H9 (cell line): Measurements from ENCODE around the gene IPO11. TPM values are rescaled to one million over a fixed set of nuclear protein-coding genes. Genes with fewer than 3 reads are reported as not detected.

Source experiments
- DNase-seq: peaks from one replicate; pipeline ENCODE4 v3.0.0-alpha.2; 2017
- H2AFZ ChIP-seq: one replicate; pipeline ENCODE4 v1.6.1; 2013; ENCODE audit warnings: mild to moderate bottlenecking, low read length, control low read depth, moderate library complexity
- H2AK5ac ChIP-seq: 2 replicates; pipeline ENCODE4 v1.6.1; 2013; ENCODE audit warnings: low read length, control low read depth, mixed read lengths; ENCODE audit not compliant: insufficient read length
- H2BK120ac ChIP-seq: one replicate; pipeline ENCODE4 v1.6.1; 2013; ENCODE audit warnings: low read depth, mild to moderate bottlenecking, low read length, control low read depth, inconsistent platforms; ENCODE audit not compliant: poor library complexity, severe bottlenecking
- H2BK12ac ChIP-seq: 2 replicates; pipeline ENCODE4 v1.6.1; 2013; ENCODE audit warnings: low read length, control low read depth, mixed read lengths, low read depth; ENCODE audit not compliant: insufficient read length
- H2BK15ac ChIP-seq: 2 replicates; pipeline ENCODE4 v1.6.1; 2013; ENCODE audit warnings: low read depth, low read length, control low read depth
- H2BK20ac ChIP-seq: one replicate; pipeline ENCODE4 v1.6.1; 2013; ENCODE audit warnings: low read depth, mild to moderate bottlenecking, low read length, control low read depth, inconsistent platforms; ENCODE audit not compliant: poor library complexity, severe bottlenecking
- H2BK5ac ChIP-seq: 2 replicates; pipeline ENCODE4 v1.6.1; 2013; ENCODE audit warnings: low read length, control low read depth, mixed read lengths; ENCODE audit not compliant: insufficient read length
- H3K14ac ChIP-seq: 2 replicates; pipeline ENCODE4 v1.6.1; 2013; ENCODE audit warnings: low read length, control low read depth; ENCODE audit not compliant: insufficient read depth
- H3K18ac ChIP-seq: 2 replicates; pipeline ENCODE4 v1.6.1; 2013; ENCODE audit warnings: low read depth, mild to moderate bottlenecking, mixed read lengths, low read length, control low read depth; ENCODE audit not compliant: insufficient read length
- H3K23ac ChIP-seq: 2 replicates; pipeline ENCODE4 v1.6.1; 2013; ENCODE audit warnings: low read length, control low read depth, mixed read lengths, low read depth; ENCODE audit not compliant: insufficient read length
- H3K23me2 ChIP-seq: 2 replicates; pipeline ENCODE4 v1.6.1; 2013; ENCODE audit warnings: low read depth, mild to moderate bottlenecking, mixed read lengths, low read length, control low read depth; ENCODE audit not compliant: insufficient read length, poor library complexity, severe bottlenecking
- H3K27ac ChIP-seq: 2 replicates; pipeline ENCODE4 v1.5.1; 2013; ENCODE audit warnings: low read length, control low read depth, mixed read lengths, low read depth; ENCODE audit not compliant: insufficient read length
- H3K27me3 ChIP-seq: 2 replicates; pipeline ENCODE4 v1.6.1; 2013; ENCODE audit warnings: low read length, control low read depth, inconsistent platforms; ENCODE audit not compliant: insufficient read depth
- H3K4ac ChIP-seq: 2 replicates; pipeline ENCODE4 v1.6.1; 2013; ENCODE audit warnings: low read depth, mild to moderate bottlenecking, control low read depth, inconsistent platforms, low read length, moderate library complexity
- H3K4me1 ChIP-seq: 2 replicates; pipeline ENCODE4 v1.6.1; 2013; ENCODE audit warnings: low read length, control low read depth, inconsistent platforms; ENCODE audit not compliant: insufficient read depth
- H3K4me2 ChIP-seq: 2 replicates; pipeline ENCODE4 v1.6.1; 2013; ENCODE audit warnings: low read length, control low read depth, mixed read lengths; ENCODE audit not compliant: insufficient read length, insufficient read depth
- H3K56ac ChIP-seq: 2 replicates; pipeline ENCODE4 v1.6.1; 2013; ENCODE audit warnings: low read depth, mild to moderate bottlenecking, mixed read lengths, low read length, control low read depth; ENCODE audit not compliant: insufficient read length
- H3K79me1 ChIP-seq: 2 replicates; pipeline ENCODE4 v1.6.1; 2013; ENCODE audit warnings: low read depth, mild to moderate bottlenecking, moderate library complexity, low read length, control low read depth, inconsistent platforms; ENCODE audit not compliant: insufficient read depth, poor library complexity, severe bottlenecking
- H3K79me2 ChIP-seq: 2 replicates; pipeline ENCODE4 v1.6.1; 2013; ENCODE audit warnings: low read length, control low read depth, inconsistent platforms; ENCODE audit not compliant: insufficient read depth
- H3K9ac ChIP-seq: 2 replicates; pipeline ENCODE4 v1.6.1; 2013; ENCODE audit warnings: low read length, control low read depth, mixed read lengths; ENCODE audit not compliant: insufficient read length; ENCODE audit errors: extremely low read depth
- H3K9me3 ChIP-seq: one replicate; pipeline ENCODE4 v1.6.1; 2013; ENCODE audit warnings: low read depth, low read length, inconsistent platforms; ENCODE audit not compliant: control insufficient read depth
- H3T11ph ChIP-seq: one replicate; pipeline ENCODE4 v1.6.1; 2013; ENCODE audit warnings: mild to moderate bottlenecking, low read length, control low read depth, inconsistent platforms
- H4K20me1 ChIP-seq: one replicate; pipeline ENCODE4 v1.6.1; 2013; ENCODE audit not compliant: control insufficient read depth, insufficient read length, insufficient read depth
- H4K5ac ChIP-seq: 2 replicates; pipeline ENCODE4 v1.6.1; 2013; ENCODE audit warnings: low read depth, mild to moderate bottlenecking, mixed read lengths, low read length, control low read depth; ENCODE audit not compliant: insufficient read length
- H4K8ac ChIP-seq: replicated peaks from 2 replicates; pipeline ENCODE4 v1.6.1; 2013; ENCODE audit warnings: low read length, control low read depth, mixed read lengths, low read depth; ENCODE audit not compliant: insufficient read length
- H4K91ac ChIP-seq: 2 replicates; pipeline ENCODE4 v1.6.1; 2013; ENCODE audit warnings: low read depth, mild to moderate bottlenecking, moderate library complexity, mixed read lengths, low read length, control low read depth; ENCODE audit not compliant: insufficient read length
- H3K27ac Mint-ChIP-seq, 3 experiments: 2 replicates in 2 of 3; 3 replicates in 1 of 3; pipeline ENCODE4 v1.8.0; 2020 to 2021; ENCODE audit warnings: mixed read lengths in 3 of 3, mild to moderate bottlenecking in 1 of 3, moderate library complexity in 1 of 3
- H3K27me3 Mint-ChIP-seq: 2 replicates; pipeline ENCODE4 v1.8.0; 2021; ENCODE audit warnings: low read depth, mild to moderate bottlenecking, moderate library complexity, mixed read lengths
- H3K36me3 Mint-ChIP-seq, 3 experiments: 2 replicates in 2 of 3; 3 replicates in 1 of 3; pipeline ENCODE4 v1.8.0; 2020 to 2021; ENCODE audit warnings: low read depth in 3 of 3, mixed read lengths in 3 of 3; ENCODE audit not compliant: insufficient read depth in 1 of 3
- H3K4me1 Mint-ChIP-seq, 2 experiments: 2 replicates each; pipeline ENCODE4 v1.8.0; 2020; ENCODE audit warnings: mixed read lengths in 2 of 2
- H3K4me3 Mint-ChIP-seq, 2 experiments: 2 replicates in 1 of 2; 3 replicates in 1 of 2; pipeline ENCODE4 v1.8.0; 2020 to 2021; ENCODE audit warnings: mild to moderate bottlenecking in 2 of 2, mixed read lengths in 2 of 2, moderate library complexity in 1 of 2
- H3K9me3 Mint-ChIP-seq, 2 experiments: 2 replicates in 1 of 2; 3 replicates in 1 of 2; pipeline ENCODE4 v1.8.0; 2020; ENCODE audit warnings: mild to moderate bottlenecking in 2 of 2, mixed read lengths in 2 of 2, moderate library complexity in 1 of 2
- CTCF ChIP-seq: fragments of 200-600 bp; sonication (generic); conservative IDR thresholded peaks from 3 replicates; pipeline ENCODE4 v1.8.0; 2021; ENCODE audit warnings: antibody characterized with exemption, mild to moderate bottlenecking
- total RNA-seq: library from RNA; stranded (reverse); gene quantifications from 2 replicates; pipeline ENCODE4 v1.2.1, GENCODE V29; 2021

IPO11 gene
- total RNA-seq, 1 experiment from 2014 or later, result 63.0 TPM

- H3K27ac Mint-ChIP-seq, result no peak overlapping the region
- no peaks in the 10 kb centered on the region for H3K4me1 Mint-ChIP-seq
These were observed 25.7 kb upstream of the IPO11 start for GRCh38 chr5:62386824-62387223.

More at GRCh38 chr5:62386824-62387223, 25.7 kb upstream of the IPO11 start:
- no peaks in the 10 kb centered on the region for H3K4me1 ChIP-seq
- no peak overlapping the region for H3K4ac ChIP-seq
- no peaks in the 10 kb centered on the region for H3K9me3 ChIP-seq
- no peak overlapping the region for H3K4me2 ChIP-seq
- H3T11ph ChIP-seq, result no peak overlapping the region
- H3K18ac ChIP-seq, result no peak overlapping the region
- H2BK15ac ChIP-seq, result no peak overlapping the region
- no peak for TF ChIP-seq CTCF
- no peaks in the 10 kb centered on the region for H3K79me2 ChIP-seq
- no peaks in the 10 kb centered on the region for H3K23me2 ChIP-seq
- no peaks in the 10 kb centered on the region for H3K79me1 ChIP-seq
- no peak overlapping the region for H4K91ac ChIP-seq
- no peak overlapping the region for H3K23ac ChIP-seq
- H2BK5ac ChIP-seq, result no peak overlapping the region
- no peak for DNase-seq
- H4K8ac ChIP-seq, result no peak overlapping the region
- no peaks in the 10 kb centered on the region for H4K20me1 ChIP-seq
- H3K14ac ChIP-seq, result no peak overlapping the region
- no peak overlapping the region for H4K5ac ChIP-seq
- no peak overlapping the region for H2BK12ac ChIP-seq
- Mint-ChIP-seq H3K9me3 (no peaks in the 10 kb centered on the region), H3K36me3 (peaks cover 8 to 64% (median 37%) of the 10 kb centered on the region in 3 experiments; a peak in 6 of 7 replicates), H3K27me3 (no peaks in the 10 kb centered on the region), H3K4me3 (no peak overlapping the region)
- H2BK120ac ChIP-seq, result no peak overlapping the region
- no peak overlapping the region for H3K9ac ChIP-seq
- H3K27ac ChIP-seq, result no peak overlapping the region
- H3K27me3 ChIP-seq, result no peaks in the 10 kb centered on the region
- H2BK20ac ChIP-seq, result no peak overlapping the region
- no peak overlapping the region for H2AFZ ChIP-seq
- no peak overlapping the region for H2AK5ac ChIP-seq
- H3K56ac ChIP-seq, result no peak overlapping the region
